ENCODE measurements around the gene PTH.
A peak's percentile ranks its signal among the peaks of the same experiment; 100 is the strongest.

Gene PTH

DNA sequence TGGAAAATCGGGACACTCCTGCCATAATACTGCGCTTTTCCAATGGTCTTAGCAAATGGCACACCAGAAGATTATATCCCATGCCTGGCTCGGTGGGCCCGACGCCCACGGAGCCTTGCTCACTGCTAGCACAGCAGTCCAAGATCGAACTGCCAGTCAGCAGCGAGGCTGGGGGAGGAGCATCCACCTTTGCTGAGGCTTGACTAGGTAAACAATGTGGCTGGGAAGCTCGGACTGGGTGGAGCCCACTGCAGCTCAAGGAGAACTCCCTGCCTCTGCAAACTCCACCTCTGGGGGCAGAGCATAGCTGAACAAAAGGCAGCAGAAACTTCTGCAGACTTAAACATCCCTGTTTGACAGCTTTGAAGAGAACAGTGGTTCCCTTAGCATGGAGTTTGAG lies 15.6 kb downstream of the PTH start:
- Histone ChIP-seq H4K20me1 (no peaks in the 10 kb centered on the region), H3K27me3 (no peaks in the 10 kb centered on the region), H3K4me2 (no peak overlapping the region), H3K36me3 (no peaks in the 10 kb centered on the region), H3K4me1 (no peaks in the 10 kb centered on the region), H3K4me3 (no peak overlapping the region), H3K27ac (no peak overlapping the region), H3K9me3 (peaks cover 11% of the 10 kb centered on the region), H3K9ac (no peak overlapping the region)
- TF ChIP-seq Cebpa-rat (IDR thresholded peaks at IDR 0.05) = no peak

DNA sequence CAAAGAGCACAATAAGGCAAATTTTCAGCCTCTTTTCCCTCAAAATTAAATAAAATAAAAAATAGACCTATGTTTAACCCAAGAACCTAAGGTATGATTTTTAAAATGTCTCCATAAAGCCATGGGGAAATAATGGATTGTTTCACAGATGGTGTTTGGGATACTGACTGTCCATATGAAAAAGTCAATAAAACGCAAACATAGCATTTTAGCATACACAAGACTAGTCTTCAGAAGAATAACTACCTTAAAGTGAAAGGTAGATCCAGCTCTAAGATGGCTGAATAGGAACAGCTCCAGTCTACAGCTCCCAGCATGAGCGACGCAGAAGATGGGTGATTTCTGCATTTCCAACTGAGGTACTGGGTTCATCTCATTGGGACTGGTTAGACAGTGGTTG lies 16.1 kb downstream of the PTH start:
- TF ChIP-seq Cebpa-rat (IDR thresholded peaks at IDR 0.05) = no peak
- H3K27ac ChIP-seq = no peak overlapping the region

DNA sequence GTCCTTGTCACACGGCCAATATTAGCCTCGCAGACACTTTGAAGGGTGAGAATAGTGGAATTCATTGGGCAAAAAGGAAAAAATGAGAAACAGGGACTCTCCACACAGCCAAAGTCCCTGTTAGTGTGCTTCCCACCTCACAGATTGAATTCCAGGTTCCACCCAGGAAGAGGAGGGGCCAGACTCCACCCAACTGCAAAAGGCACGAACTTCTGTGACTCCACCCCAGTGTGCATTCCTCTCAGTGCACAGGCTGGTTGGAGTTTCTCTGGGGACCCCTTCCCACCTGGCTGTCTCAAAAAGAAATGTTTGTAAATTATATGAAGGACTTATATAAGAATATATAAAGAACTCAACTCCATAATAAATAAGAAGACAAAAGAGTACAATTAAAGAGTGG lies 20.7 kb downstream of the PTH start:
- H3K4me1 ChIP-seq = no peaks in the 10 kb centered on the region
- no peak overlapping the region for H3K4me2 ChIP-seq
- H3K9ac ChIP-seq = no peak overlapping the region
- no peak for TF ChIP-seq Cebpa-rat (IDR thresholded peaks at IDR 0.05)
- no peak overlapping the region for H3K4me3 ChIP-seq
- no peaks in the 10 kb centered on the region for H4K20me1 ChIP-seq
- H3K27ac ChIP-seq = no peak overlapping the region
- no peaks in the 10 kb centered on the region for H3K27me3 ChIP-seq
- H3K36me3 ChIP-seq = no peaks in the 10 kb centered on the region
- no peaks in the 10 kb centered on the region for H3K9me3 ChIP-seq

More for the DNA sequence above, 16.1 kb downstream of the PTH start:
- H3K4me1 ChIP-seq = no peaks in the 10 kb centered on the region
- no peak overlapping the region for H3K4me2 ChIP-seq
- peaks cover 6% of the 10 kb centered on the region for H3K9me3 ChIP-seq
- H3K4me3 ChIP-seq = no peak overlapping the region
- H3K36me3 ChIP-seq = no peaks in the 10 kb centered on the region
- H4K20me1 ChIP-seq = no peaks in the 10 kb centered on the region
- no peaks in the 10 kb centered on the region for H3K27me3 ChIP-seq
- no peak overlapping the region for H3K9ac ChIP-seq

DNA sequence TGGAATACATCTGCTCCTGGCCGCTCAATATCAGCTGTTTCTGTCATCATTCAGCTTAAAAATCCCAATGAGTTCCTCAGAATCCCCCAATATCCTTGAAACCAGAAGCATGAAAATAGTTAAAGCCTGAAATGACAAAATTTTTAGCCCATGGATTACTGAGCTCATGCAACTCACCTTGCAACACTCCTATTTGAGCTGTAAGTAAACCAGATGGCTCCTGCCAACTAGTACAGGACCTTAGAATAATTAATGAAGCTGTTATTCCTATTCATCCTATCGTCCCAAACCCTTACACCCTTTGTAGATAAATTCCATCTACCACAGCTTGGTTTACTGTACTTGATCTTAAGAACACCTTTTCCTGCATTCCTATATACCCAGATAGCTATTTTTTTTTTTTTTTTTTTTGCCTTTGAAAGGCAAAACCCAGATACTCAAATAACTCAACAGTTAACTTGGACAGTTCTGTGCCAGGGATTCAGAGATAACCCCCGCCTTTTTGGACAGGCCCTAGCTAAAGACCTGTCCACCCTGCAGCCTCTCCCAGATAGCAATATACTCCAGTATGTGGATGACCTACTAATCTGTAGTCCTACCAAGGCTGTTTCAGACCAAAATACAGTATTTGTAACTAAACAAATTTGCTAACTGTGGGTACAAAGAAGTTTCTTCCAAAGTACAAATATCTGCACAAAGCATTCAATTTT lies 22.6 kb downstream of the PTH start:
- TF ChIP-seq Cebpa-rat (IDR thresholded peaks at IDR 0.05) = no peak
- Histone ChIP-seq H3K27ac (no peak overlapping the region), H3K36me3 (no peaks in the 10 kb centered on the region), H3K27me3 (no peaks in the 10 kb centered on the region), H3K4me2 (no peak overlapping the region), H3K9me3 (no peaks in the 10 kb centered on the region), H3K4me3 (no peak overlapping the region), H4K20me1 (no peaks in the 10 kb centered on the region), H3K4me1 (no peaks in the 10 kb centered on the region), H3K9ac (no peak overlapping the region)

DNA sequence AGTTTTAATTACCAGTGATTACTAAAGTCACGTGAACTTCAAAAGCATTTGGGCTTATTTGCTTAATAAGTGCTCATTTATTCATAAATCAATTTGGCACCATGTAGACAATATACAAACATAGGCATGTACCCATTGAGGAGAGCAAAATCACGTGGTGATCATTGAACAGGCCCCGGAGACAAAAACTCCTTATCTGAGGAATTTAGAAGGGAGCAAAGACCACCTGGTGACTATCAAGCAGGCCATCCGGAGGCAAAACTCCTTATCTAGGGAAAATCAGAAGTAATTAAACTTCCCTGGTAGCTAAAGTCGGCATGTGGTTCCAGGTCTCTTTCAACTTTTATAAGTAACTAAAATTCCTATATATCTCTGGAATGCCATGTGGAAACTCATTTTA lies 27.0 kb downstream of the PTH start:
- H3K9me3 ChIP-seq = no peaks in the 10 kb centered on the region
- TF ChIP-seq Cebpa-rat (IDR thresholded peaks at IDR 0.05) = no peak
- H3K4me2 ChIP-seq = no peak overlapping the region
- H4K20me1 ChIP-seq = no peaks in the 10 kb centered on the region
- H3K4me1 ChIP-seq = peaks cover 5% of the 10 kb centered on the region
- no peaks in the 10 kb centered on the region for H3K27me3 ChIP-seq
- no peak overlapping the region for H3K4me3 ChIP-seq
- no peaks in the 10 kb centered on the region for H3K36me3 ChIP-seq
- no peak overlapping the region for H3K27ac ChIP-seq
- no peak overlapping the region for H3K9ac ChIP-seq

DNA sequence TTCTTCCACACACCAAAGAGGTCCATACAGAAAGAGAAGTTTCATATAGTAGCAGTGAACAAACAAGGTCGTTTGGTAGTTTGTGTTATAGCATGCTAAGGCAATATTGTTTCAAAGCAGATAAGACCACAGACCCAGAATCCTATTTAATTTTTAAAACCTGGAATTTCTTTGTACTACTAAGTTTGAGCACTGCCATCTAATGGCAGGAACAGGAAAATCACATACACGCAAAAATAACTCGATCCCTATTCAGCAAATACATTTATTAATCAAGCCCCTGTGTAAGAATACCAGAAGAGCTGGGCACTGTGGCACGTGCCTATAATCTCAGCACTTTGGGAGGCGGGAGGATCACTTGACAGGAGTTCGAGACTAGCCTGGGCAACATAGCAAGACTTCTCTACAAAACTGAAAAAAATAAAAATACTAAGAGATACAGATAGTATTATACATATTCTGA lies 29.9 kb downstream of the PTH start:
- H3K4me1 ChIP-seq = peaks cover 22% of the 10 kb centered on the region
- H3K9ac ChIP-seq = no peak overlapping the region
- H4K20me1 ChIP-seq = no peaks in the 10 kb centered on the region; the same call in 1 of the 2 replicates
- H3K4me2 ChIP-seq = no peak overlapping the region
- TF ChIP-seq Cebpa-rat (IDR thresholded peaks at IDR 0.05) = no peak
- no peaks in the 10 kb centered on the region for H3K36me3 ChIP-seq
- H3K27me3 ChIP-seq = no peaks in the 10 kb centered on the region
- H3K27ac ChIP-seq = no peak overlapping the region
- H3K9me3 ChIP-seq = no peaks in the 10 kb centered on the region
- no peak overlapping the region for H3K4me3 ChIP-seq

DNA sequence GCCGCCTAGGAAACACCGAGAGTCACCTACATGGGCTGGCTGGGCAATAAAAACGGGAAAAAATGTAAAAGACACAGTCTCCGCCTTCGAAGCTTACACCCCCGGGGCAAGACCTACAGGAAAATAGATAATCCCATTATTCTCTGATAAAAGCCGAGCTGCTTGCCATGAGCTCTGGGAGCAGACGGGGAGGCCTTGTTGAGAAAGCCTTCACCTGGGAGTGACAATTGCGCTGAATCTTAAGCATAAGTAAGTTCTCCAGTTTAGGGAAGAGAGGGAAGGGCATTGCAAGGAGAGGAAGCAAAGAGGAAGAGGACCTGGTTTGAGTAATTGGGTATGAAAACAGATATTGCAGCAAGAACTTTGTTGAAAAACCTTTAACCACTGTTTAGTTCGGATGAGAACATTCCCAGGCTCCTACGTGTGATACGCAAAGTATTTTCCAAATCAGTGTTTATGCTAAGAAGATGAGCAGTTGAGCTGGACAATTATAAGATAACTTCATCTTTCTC lies 32.0 kb downstream of the PTH start:
- TF ChIP-seq Cebpa-rat (IDR thresholded peaks at IDR 0.05) = no peak
- H3K4me3 ChIP-seq = peak overlapping the region; percentile 96
- H3K27me3 ChIP-seq = no peaks in the 10 kb centered on the region
- peak overlapping the region; percentile 88 for H3K9ac ChIP-seq
- no peaks in the 10 kb centered on the region for H3K9me3 ChIP-seq
- peaks cover 11% of the 10 kb centered on the region; the same call in 1 of the 2 replicates for H3K36me3 ChIP-seq
- peaks cover 13% of the 10 kb centered on the region for H4K20me1 ChIP-seq
- H3K4me1 ChIP-seq = peaks cover 24% of the 10 kb centered on the region
- H3K27ac ChIP-seq = peak overlapping the region; percentile 92
- H3K4me2 ChIP-seq = peak overlapping the region; percentile 85

DNA sequence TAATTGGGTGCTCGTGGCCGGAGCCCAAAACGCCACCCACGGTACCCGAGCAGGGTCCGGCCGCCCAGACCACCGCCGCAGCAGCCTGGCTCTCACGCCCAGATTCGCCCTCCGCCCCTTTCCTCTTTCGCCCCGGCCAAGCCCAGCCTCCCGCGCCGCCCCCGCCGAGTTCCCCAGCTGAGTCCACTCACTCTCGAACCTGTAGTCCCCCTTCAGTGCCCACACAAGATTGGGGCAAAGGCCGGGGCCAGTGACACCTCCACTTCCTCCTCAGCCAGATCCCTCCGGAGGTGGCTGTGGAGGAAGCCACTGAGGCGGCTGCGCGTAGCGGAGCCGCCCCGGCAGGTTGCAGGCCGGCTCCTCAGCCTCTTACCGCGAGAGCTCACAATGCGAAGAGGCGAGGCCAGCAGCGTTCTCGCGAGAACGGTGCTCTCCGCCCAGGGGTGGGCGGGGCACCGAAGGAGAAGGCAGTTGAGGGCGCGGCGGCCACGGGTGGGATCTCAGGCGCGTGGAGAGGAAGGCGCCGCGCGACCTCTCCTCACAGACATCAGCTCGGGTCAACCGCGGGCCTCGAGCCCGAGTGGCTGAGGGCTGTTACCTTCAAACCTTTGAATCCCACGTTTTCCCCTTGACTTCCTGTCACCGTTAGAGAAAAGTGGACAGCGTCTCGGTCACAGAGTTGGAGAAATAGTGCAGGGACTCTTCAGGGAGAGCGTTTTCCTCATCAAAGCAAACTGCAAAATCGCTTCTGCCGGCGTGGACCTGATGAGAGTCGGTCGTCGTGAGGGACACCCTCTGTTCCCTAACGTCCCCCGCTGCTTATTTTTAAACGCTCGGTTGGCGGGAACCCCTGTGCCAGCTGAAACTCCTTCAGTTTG lies 32.7 kb downstream of the PTH start, which contains the start of gene BTBD10:
Gene BTBD10 (minus strand): TSS at position 322 of the 878 bp plus-strand sequence. CDS start 18,098 bp downstream, outside the sequence.
- Histone ChIP-seq H4K20me1 (peaks cover 13% of the 10 kb centered on the region), H3K4me3 (peak within 1 kb of the TSS; percentile 96)

DNA sequence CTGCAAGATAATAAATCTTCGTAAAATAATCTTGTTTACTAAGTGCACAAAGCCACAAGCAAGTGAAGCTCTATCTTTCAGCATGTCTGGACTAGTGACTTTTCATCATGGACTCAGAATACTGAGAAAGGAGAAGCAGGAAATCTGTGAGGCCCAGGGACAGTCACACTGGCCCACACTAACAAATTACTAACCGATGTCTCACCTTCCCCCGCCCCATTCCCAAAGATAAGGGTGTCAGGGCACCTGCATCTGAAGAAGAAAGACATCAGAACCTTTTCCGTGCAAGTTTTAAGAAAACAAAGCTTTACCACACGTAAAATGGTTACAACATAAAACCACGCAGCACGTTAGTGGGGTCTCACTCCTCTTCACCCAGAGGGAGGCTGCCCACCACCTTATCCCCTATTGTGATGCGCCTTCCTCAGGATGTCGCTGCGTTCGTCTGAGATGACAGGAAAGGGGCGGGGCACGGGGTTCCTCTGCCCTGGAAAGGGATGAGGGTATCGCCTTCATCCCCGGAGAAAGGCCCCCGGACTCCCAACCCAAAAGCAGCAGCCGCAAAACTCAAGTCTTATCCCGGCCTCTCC lies 33.4 kb downstream of the PTH start:
- TF ChIP-seq Cebpa-rat (IDR thresholded peaks at IDR 0.05) = no peak
- peak overlapping the region; percentile 92 for H3K27ac ChIP-seq
- peaks cover 13% of the 10 kb centered on the region for H4K20me1 ChIP-seq
- peak overlapping the region; percentile 76 for H3K4me2 ChIP-seq
- H3K36me3 ChIP-seq = peaks cover 11% of the 10 kb centered on the region; the same call in 1 of the 2 replicates
- peaks cover 24% of the 10 kb centered on the region for H3K4me1 ChIP-seq
- H3K4me3 ChIP-seq = peak overlapping the region; percentile 96
- H3K27me3 ChIP-seq = no peaks in the 10 kb centered on the region
- H3K9me3 ChIP-seq = no peaks in the 10 kb centered on the region
- H3K9ac ChIP-seq = peak overlapping the region; percentile 88

More for the DNA sequence above, 32.7 kb downstream of the PTH start, which contains the start of gene BTBD10:
- Histone ChIP-seq H3K36me3 (peaks cover 11% of the 10 kb centered on the region; the same call in 1 of the 2 replicates), H3K9ac (peak within 1 kb of the TSS; percentile 88), H3K27ac (peak within 1 kb of the TSS; percentile 92), H3K9me3 (no peaks in the 10 kb centered on the region), H3K4me1 (peaks cover 24% of the 10 kb centered on the region), H3K27me3 (no peaks in the 10 kb centered on the region), H3K4me2 (peak within 1 kb of the TSS; percentile 85)
- no peak for TF ChIP-seq Cebpa-rat (IDR thresholded peaks at IDR 0.05)
